T-helper 9 cell (primary cell): ENCODE measurements around the gene SPTB.

Source experiments
- DNase-seq: peaks from one replicate; pipeline ENCODE4 v3.0.0-alpha.2; 2020

SPTB gene

GRCh38 chr14:64880221-64881121 lies 764 bp upstream of the SPTB start:
- peak; percentile 46 for DNase-seq

DNA sequence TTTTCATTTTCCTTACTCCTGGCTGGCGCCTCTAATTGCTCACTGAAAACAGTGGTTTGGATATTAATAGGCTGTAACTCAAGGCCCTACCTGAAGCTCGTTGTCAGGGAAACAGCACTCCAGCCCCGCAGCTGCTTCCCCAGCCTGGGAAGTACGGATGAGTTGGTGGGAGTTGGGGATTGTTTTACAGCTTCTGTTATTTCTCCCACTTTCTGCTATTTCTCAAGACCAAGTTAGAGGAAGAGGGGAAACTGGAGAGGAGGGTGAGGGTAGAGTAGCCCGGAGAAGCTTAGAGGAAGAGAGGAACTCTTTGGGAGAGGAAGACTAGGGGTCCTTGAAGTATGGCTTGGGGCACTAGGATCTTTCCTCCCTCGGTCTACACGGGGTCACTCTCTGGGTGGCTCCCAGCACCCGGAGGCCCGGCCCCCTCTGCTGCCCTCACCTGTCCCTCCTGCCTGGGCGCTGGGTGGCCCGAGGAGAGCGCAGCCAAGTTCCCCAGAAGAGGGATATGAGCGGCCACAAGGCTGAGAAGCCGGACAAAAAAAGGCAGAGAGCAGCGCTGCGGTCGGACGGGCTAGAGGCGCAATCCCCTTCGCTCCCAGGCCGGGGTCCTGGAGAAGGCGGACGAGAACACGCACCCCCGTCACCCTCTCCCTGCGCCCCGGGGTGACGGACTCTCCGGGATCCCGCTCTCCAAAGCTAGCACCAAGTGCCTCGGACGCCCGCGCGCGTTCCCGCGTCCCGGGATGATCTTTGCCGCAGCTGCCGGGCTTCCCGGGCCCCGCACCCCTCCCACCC lies 671 bp downstream of the SPTB start:
- no peak for DNase-seq

GRCh38 chr14:64877846-64878245 lies 1.9 kb downstream of the SPTB start:
- no peak for DNase-seq

GRCh38 chr14:64875350-64875749 lies 4.4 kb downstream of the SPTB start:
- no peak for DNase-seq

DNA sequence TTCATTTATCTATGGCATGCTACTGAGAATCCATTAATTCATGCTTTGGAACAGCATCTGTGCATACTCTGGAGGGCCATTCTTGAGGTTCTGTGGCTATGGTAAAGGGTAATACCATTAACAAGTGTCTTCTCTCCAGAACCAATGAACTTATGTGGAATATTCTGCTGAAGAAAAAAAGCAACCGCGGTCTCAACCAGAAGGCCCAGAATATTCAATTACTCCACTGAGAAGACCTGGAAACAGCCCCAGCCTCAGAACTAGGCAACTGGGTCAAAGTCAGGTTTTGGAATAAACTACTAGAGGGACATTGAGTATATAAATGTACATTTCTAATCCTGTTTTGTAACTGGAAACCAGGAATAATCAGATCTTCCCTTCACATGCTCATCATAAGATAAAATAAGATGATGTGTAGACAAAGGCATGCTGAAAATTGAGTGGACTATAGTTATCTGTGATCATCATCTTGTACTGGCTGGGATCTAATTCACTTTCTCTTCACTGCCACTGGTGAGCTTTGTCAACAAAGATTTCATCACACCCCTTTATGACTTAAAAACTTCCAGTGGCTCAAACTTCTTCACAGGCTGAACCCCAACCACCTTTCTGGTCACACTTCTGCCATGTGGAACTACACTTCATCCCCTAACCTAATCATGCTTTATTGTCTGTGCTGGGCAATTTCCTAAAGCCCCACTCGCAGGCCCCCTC lies 6.0 kb downstream of the SPTB start:
- DNase-seq = no peak

DNA sequence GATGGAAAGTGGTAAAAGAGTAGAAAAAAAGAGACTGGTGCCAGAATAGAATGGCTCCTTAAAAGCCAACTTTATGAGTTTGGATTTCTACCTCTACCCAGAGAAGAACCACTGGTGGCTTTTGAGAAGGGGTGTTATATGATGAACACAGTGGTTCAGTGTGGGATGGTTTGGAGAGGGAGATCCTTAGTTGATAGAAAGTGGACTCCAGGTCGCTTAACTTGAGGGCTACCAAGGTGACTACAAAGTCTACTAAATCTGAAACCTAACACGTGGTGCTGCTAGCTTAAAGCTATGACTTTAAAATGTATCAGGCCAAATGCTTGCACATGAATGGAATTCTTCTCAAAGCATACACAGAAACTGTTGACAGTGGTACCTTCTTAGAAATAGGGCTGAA lies 8.4 kb downstream of the SPTB start:
- DNase-seq = no peak

GRCh38 chr14:64870160-64870559 lies 9.5 kb downstream of the SPTB start:
- DNase-seq = no peak

DNA sequence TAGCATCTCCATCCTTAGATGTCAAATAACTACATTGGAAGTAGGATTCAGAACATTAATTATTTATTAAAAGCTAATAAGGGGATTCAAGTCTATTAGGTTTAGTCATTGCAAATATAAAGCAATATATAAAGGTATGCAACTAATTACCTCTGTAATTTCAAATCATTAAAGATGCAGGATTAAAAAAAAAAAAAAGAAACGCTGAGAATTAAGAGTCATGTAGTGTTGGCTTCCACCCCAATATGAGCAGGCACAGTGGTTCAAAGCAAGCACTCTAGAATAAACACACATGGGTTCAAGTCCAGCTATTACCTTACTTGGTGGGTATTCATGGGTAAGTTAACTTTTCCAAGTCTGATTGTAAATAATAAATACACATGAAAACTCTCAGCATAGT lies 10.9 kb downstream of the SPTB start:
- DNase-seq = no peak

GRCh38 chr14:64868379-64868778 lies 11.3 kb downstream of the SPTB start:
- no peak for DNase-seq

GRCh38 chr14:64867182-64867581 lies 12.5 kb downstream of the SPTB start:
- no peak for DNase-seq

- DNase-seq = no peak
These were observed 13.7 kb downstream of the SPTB start for GRCh38 chr14:64865992-64866391.

- DNase-seq = no peak
These were observed 14.6 kb downstream of the SPTB start for GRCh38 chr14:64865109-64865508.

GRCh38 chr14:64864258-64864657 lies 15.4 kb downstream of the SPTB start:
- no peak for DNase-seq

- DNase-seq = no peak
These were observed 17.8 kb downstream of the SPTB start for GRCh38 chr14:64861916-64862315.

DNA sequence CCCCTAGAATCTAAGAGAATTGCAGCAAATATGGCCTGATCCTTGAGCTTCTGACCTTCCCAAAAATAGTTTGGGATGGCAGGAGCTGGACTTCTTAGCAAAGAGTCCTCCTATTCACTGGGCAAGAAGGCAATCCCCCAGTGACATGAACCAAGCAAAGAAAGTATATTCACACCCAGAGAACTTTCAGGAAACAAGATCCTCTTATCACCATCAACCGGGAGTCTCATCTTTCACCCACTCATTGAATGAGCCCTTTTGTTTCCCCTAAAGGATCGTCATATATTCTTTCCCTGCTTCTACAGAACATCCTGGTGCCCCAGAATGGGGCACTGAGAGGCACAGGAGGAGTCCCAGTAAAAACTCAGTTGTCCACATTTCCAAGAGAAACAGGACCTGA lies 19.7 kb downstream of the SPTB start:
- no peak for DNase-seq

GRCh38 chr14:64857979-64858744 lies 21.5 kb downstream of the SPTB start:
- no peak for DNase-seq

GRCh38 chr14:64856529-64857445 lies 22.9 kb downstream of the SPTB start:
- DNase-seq = no peak

GRCh38 chr14:64855721-64856528 lies 23.8 kb downstream of the SPTB start:
- no peak for DNase-seq

- DNase-seq = no peak
These were observed 29.2 kb downstream of the SPTB start for GRCh38 chr14:64850369-64851137.

- no peak for DNase-seq
These were observed 29.8 kb downstream of the SPTB start for GRCh38 chr14:64849940-64850339.
